Osteoblast (primary cell): ENCODE measurements around the gene ZNF101. TPM values are rescaled to one million over a fixed set of nuclear protein-coding genes. Genes with fewer than 3 reads are reported as not detected.

Experiments used
- DNase-seq: peaks from one replicate; pipeline ENCODE4 v3.0.0; 2011; ENCODE audit warnings: low spot score, mixed read lengths; ENCODE audit not compliant: insufficient read length; ENCODE audit errors: missing footprints
- H2AFZ ChIP-seq: 2 replicates; pipeline ENCODE4 v1.6.0; 2011; ENCODE audit warnings: mild to moderate bottlenecking, low read length
- H3K27ac ChIP-seq: 2 replicates; pipeline ENCODE4 v1.5.1; 2011; ENCODE audit warnings: mild to moderate bottlenecking, low read depth, low read length, moderate library complexity
- H3K27me3 ChIP-seq: 2 replicates; pipeline ENCODE4 v1.6.0; 2012; ENCODE audit warnings: mild to moderate bottlenecking, control low read depth, inconsistent platforms, low read length, moderate library complexity; ENCODE audit not compliant: insufficient read depth
- H3K36me3 ChIP-seq: 2 replicates; pipeline ENCODE4 v1.5.1; 2011; ENCODE audit warnings: mild to moderate bottlenecking, low read length, control low read depth, moderate library complexity; ENCODE audit not compliant: insufficient read depth
- H3K4me1 ChIP-seq: 2 replicates; pipeline ENCODE4 v1.5.1; 2011; ENCODE audit warnings: mild to moderate bottlenecking, low read length, control low read depth, moderate library complexity; ENCODE audit not compliant: insufficient read depth
- H3K4me2 ChIP-seq: 2 replicates; pipeline ENCODE4 v1.6.0; 2011; ENCODE audit warnings: mild to moderate bottlenecking, low read length; ENCODE audit not compliant: insufficient read depth
- H3K4me3 ChIP-seq: fragments of 200-600 bp; sonication (generic); 3 replicates; pipeline ENCODE4 v1.5.1; 2012; ENCODE audit warnings: mild to moderate bottlenecking, low read length, inconsistent platforms; ENCODE audit not compliant: insufficient read depth
- H3K79me2 ChIP-seq: 2 replicates; pipeline ENCODE4 v1.6.0; 2012; ENCODE audit warnings: mild to moderate bottlenecking, low read length, control low read depth, inconsistent platforms; ENCODE audit not compliant: insufficient read depth
- H3K9me3 ChIP-seq: 2 replicates; pipeline ENCODE4 v1.5.1; 2011; ENCODE audit warnings: low read depth, low read length, control low read depth
- H4K20me1 ChIP-seq: 2 replicates; pipeline ENCODE4 v1.6.0; 2012; ENCODE audit warnings: mild to moderate bottlenecking, low read length, control low read depth; ENCODE audit not compliant: insufficient read depth
- total RNA-seq: library from RNA; depleted of rRNA; stranded (reverse); fragments of >200 nt; gene quantifications from 2 replicates; pipeline ENCODE4 v1.2.3, GENCODE V29; 2012
- TF ChIP-seq, protein P1 (sequence below): IDR thresholded peaks from 2 replicates; pipeline ENCODE4 v1.5.1; 2011; ENCODE audit warnings: mild to moderate bottlenecking, low read depth, low read length, moderate library complexity; ENCODE audit errors: extremely low read depth

Gene ZNF101
- total RNA-seq, 1 donor: 7.2 TPM

DNA sequence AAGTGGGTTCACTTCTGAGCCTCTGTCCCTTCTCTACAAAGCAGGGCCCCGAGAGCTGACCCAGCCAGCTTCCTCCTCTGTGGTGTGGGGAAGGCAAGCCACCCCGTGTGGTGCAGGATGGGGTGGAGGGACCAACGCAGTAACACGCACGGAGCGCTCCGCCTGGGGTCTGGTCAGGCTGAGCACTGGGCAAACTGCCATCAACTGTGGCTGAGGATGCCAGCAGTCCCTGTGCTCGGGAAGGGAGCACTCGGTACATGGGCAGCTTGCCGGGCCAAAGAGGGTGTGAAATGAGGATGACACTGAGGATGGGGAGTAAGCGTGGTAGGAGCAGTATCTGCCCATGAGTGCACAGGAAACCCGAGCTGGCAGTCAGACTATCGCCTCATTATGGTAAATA, 17.6 kb upstream of the ZNF101 start:
- Histone ChIP-seq H3K4me2 (no peak overlapping the region), H3K4me3 (no peak overlapping the region), H3K9me3 (no peaks in the 10 kb centered on the region), H2AFZ (no peak overlapping the region), H3K27ac (no peak overlapping the region), H3K36me3 (peaks cover 69% of the 10 kb centered on the region), H3K27me3 (no peaks in the 10 kb centered on the region), H3K4me1 (no peaks in the 10 kb centered on the region), H4K20me1 (peaks cover 4% of the 10 kb centered on the region), H3K79me2 (no peaks in the 10 kb centered on the region)
- TF ChIP-seq, protein P1, sequence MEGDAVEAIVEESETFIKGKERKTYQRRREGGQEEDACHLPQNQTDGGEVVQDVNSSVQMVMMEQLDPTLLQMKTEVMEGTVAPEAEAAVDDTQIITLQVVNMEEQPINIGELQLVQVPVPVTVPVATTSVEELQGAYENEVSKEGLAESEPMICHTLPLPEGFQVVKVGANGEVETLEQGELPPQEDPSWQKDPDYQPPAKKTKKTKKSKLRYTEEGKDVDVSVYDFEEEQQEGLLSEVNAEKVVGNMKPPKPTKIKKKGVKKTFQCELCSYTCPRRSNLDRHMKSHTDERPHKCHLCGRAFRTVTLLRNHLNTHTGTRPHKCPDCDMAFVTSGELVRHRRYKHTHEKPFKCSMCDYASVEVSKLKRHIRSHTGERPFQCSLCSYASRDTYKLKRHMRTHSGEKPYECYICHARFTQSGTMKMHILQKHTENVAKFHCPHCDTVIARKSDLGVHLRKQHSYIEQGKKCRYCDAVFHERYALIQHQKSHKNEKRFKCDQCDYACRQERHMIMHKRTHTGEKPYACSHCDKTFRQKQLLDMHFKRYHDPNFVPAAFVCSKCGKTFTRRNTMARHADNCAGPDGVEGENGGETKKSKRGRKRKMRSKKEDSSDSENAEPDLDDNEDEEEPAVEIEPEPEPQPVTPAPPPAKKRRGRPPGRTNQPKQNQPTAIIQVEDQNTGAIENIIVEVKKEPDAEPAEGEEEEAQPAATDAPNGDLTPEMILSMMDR: no peak
- DNase-seq: peak; percentile 89

DNA sequence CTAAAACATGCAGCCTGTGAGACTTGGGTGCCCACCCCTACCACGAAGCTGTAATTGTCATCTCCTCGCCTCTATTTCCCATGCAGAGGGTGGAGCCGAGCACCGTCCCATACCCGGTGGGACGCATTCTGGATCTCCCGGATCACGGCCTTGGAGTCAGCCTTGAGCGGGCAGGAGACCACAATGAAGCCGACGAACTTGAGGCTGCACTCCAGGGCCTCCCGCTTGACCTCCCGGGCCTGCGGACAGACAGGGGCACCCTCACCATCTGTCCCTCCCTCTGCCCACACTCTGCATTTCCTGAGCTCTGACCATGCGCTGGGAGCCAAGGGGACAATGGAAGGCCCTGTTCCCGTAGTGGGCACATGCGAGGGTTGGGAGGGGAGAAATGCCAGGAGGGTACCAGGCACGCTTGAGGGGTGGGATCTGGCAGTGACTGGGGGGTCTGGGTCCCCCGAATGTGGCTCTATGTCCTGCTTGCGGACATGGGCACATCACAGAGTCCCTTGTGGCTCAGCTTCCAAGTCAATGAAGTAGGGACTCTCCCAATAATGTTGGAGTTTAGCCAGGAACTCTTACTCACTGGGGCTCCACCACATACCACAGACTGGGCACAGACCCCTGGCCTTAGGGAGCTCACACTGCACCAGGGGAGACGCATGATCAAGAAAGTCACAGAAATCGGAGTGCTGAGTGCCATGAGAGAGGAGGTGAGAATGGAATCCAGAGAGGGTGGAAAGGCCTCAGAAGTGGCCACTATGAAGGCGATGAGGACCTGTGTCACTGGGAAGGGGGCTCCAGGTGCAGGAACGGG, 15.9 kb upstream of the ZNF101 start:
- no peaks in the 10 kb centered on the region for H3K79me2 ChIP-seq
- H3K9me3 ChIP-seq: no peaks in the 10 kb centered on the region
- no peak overlapping the region for H2AFZ ChIP-seq
- H3K4me3 ChIP-seq: no peak overlapping the region
- no peaks in the 10 kb centered on the region for H3K27me3 ChIP-seq
- DNase-seq: peak; percentile 84
- H3K36me3 ChIP-seq: peaks cover 71% of the 10 kb centered on the region
- H3K4me2 ChIP-seq: no peak overlapping the region
- no peaks in the 10 kb centered on the region for H3K4me1 ChIP-seq
- H3K27ac ChIP-seq: no peak overlapping the region
- H4K20me1 ChIP-seq: peaks cover 4% of the 10 kb centered on the region
- TF ChIP-seq, protein P1: no peak

DNA sequence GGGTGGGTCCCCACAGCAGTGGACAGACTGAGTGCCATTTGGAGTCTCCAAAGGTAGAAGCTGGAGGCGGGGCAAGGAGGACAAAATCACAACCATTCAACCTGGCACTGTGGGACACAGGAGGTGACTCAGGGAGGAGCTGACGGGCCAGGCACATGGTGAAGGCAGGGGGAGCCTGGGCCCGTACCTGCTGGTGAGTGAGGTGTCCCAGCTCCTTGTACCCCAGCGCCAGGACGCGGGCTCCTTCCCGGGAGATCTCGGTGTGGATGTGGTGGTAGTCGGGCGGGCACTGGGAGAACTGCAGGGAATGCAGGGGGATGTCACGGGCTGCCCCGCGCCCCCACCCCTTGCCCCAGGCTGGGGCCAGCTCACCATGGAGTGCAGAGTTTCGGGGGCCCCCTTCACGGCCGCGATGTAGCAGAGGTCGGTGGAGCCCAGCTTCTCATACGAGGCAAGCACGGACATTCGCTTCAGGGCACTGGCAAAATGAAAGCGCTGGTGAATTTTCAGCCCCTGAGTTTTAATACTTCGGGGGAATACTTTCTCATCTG, 15.0 kb upstream of the ZNF101 start:
- no peak overlapping the region for H3K4me3 ChIP-seq
- peak; percentile 71 for DNase-seq

DNA sequence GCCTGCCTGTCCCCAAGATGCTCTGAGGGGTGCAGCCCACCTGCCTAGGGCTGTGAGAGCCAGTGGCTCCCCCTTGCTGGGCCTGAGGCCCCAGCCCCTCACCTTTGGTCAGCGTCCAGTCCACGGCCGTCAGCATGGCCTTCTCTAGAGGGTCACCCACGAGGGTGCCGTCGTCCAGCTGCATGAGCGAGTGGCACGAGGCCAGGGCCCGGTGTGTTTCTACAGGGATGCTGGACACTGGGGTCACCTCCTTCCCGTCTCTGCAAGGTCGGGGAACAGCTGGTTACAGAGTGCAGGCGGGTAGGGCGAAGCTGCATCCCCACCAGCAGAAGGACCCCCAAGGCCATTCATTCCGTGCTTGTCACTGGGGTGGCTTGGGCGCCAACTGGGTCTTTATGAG, 14.2 kb upstream of the ZNF101 start:
- Histone ChIP-seq H3K4me2 (no peak overlapping the region), H3K4me1 (no peaks in the 10 kb centered on the region), H3K36me3 (peaks cover 77% of the 10 kb centered on the region), H3K27ac (no peak overlapping the region), H3K79me2 (peaks cover 5% of the 10 kb centered on the region), H2AFZ (no peak overlapping the region), H3K27me3 (no peaks in the 10 kb centered on the region), H3K4me3 (no peak overlapping the region), H3K9me3 (no peaks in the 10 kb centered on the region), H4K20me1 (peaks cover 4% of the 10 kb centered on the region)
- TF ChIP-seq, protein P1: no peak
- DNase-seq: peak; percentile 50

More for the DNA sequence above, 15.0 kb upstream of the ZNF101 start:
- Histone ChIP-seq H3K36me3 (peaks cover 78% of the 10 kb centered on the region), H3K9me3 (no peaks in the 10 kb centered on the region), H2AFZ (no peak overlapping the region), H3K79me2 (peaks cover 4% of the 10 kb centered on the region), H3K27me3 (no peaks in the 10 kb centered on the region), H3K27ac (no peak overlapping the region), H4K20me1 (peaks cover 4% of the 10 kb centered on the region), H3K4me1 (no peaks in the 10 kb centered on the region), H3K4me2 (no peak overlapping the region)
- TF ChIP-seq, protein P1: no peak
